ENCODE data around the gene CST3. TPM values are rescaled to one million over a fixed set of nuclear protein-coding genes. Genes with fewer than 3 reads are reported as not detected.

Gene CST3
- polyA plus RNA-seq, 2 of the 4 experiments (the other 2 are of a cell fraction) = 136 to 238 TPM

DNA sequence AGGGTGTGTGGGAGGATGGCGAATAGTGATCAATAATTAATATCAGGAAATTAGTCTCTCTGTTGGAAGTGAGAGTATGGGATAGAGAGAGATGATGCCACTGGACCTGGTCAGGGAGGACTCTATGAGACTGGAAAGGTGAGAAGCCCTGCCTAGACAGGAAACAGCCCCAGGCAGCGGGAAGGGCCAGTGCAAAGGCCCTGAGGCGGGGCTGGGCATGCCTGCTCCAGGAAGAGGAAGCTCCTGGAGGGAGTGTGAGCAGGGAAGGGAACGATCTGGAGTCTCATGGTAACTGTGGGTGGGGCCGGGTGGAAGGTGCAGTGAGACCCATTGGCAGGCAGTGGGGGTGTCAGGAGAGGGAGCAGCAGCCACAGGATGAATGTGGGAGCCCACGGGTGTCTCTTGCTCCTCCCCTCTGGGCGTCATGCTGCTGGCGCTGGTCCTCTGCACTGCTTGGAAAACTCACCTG lies 1.8 kb upstream of the CST3 start:
- TF ChIP-seq MAFK (IDR thresholded peaks at IDR 0.05; ENCODE audit: partially characterized antibody) (no peak), ZC3H11A (IDR thresholded peaks at IDR 0.05) (no peak), ZNF302 (CRISPR knock-in tag; IDR thresholded peaks at IDR 0.05) (no peak), HOXA7 (CRISPR knock-in tag; IDR thresholded peaks at IDR 0.05) (no peak), CEBPB (IDR thresholded peaks at IDR 0.05) (no peak), EP300 (IDR thresholded peaks at IDR 0.05) (no peak)
- TF ChIP-seq, protein P1, sequence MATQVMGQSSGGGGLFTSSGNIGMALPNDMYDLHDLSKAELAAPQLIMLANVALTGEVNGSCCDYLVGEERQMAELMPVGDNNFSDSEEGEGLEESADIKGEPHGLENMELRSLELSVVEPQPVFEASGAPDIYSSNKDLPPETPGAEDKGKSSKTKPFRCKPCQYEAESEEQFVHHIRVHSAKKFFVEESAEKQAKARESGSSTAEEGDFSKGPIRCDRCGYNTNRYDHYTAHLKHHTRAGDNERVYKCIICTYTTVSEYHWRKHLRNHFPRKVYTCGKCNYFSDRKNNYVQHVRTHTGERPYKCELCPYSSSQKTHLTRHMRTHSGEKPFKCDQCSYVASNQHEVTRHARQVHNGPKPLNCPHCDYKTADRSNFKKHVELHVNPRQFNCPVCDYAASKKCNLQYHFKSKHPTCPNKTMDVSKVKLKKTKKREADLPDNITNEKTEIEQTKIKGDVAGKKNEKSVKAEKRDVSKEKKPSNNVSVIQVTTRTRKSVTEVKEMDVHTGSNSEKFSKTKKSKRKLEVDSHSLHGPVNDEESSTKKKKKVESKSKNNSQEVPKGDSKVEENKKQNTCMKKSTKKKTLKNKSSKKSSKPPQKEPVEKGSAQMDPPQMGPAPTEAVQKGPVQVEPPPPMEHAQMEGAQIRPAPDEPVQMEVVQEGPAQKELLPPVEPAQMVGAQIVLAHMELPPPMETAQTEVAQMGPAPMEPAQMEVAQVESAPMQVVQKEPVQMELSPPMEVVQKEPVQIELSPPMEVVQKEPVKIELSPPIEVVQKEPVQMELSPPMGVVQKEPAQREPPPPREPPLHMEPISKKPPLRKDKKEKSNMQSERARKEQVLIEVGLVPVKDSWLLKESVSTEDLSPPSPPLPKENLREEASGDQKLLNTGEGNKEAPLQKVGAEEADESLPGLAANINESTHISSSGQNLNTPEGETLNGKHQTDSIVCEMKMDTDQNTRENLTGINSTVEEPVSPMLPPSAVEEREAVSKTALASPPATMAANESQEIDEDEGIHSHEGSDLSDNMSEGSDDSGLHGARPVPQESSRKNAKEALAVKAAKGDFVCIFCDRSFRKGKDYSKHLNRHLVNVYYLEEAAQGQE (IDR thresholded peaks at IDR 0.05) = no peak
- TF ChIP-seq, protein P2, sequence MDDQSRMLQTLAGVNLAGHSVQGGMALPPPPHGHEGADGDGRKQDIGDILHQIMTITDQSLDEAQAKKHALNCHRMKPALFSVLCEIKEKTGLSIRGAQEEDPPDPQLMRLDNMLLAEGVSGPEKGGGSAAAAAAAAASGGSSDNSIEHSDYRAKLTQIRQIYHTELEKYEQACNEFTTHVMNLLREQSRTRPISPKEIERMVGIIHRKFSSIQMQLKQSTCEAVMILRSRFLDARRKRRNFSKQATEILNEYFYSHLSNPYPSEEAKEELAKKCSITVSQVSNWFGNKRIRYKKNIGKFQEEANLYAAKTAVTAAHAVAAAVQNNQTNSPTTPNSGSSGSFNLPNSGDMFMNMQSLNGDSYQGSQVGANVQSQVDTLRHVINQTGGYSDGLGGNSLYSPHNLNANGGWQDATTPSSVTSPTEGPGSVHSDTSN (IDR thresholded peaks at IDR 0.05) = no peak
- no peak for ATAC-seq
- ChIA-PET POLR2A (no interaction called here), CTCF (interaction anchor here (0.9 to 1.0 kb wide), 2 partner anchors 9 to 29 kb away, joined by 3 to 5 read pairs; no protein-coding TSS in a partner anchor)
- WGBS (ENCODE audit: missing lambda C conversion rate) = 67% methylated on average over 8 of the region's 8 CpGs
- no peak for FAIRE-seq
- Histone ChIP-seq H3K27ac (no peak overlapping the region), H3K9me3 (no peaks in the 10 kb centered on the region), H3K4me3 (no peak overlapping the region), H3K4me1 (peaks cover 15% of the 10 kb centered on the region), H3K4me2 (no peak overlapping the region)
- no peak for DNase-seq (ENCODE audit: low read depth in 1 of 2, low spot score in 1 of 2)

DNA sequence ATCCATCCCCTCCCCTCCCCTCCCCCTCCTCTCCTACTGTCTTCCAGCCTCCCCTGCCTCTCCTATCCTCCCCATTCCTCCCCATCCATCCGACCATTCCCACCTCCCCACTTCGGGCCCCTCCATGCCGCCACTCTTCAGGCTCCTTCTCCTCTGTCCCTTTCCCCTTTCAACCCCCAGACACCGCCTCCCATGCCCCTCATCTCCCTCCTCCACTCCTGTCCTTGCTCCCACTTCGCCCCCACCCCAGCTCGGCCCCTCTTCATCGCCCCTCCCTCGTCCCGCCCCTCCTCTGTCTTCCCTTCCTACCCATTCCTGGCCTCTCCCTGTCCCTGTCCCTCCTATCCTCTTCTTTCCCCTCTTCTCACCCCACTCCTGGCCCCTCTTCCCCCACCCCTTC lies 554 bp upstream of the CST3 start:
- no peak for DNase-seq (ENCODE audit: low read depth in 1 of 2, low spot score in 1 of 2)
- peak overlapping the region; percentile 95; the same call in 2 of the 3 replicates for H3K4me3 ChIP-seq
- peak overlapping the region; percentile 94 to 99 for H3K27ac ChIP-seq
- no peaks in the 10 kb centered on the region for H3K9me3 ChIP-seq
- no peak for FAIRE-seq
- ATAC-seq = no peak
- CTCF ChIA-PET = interaction anchor here (1.0 kb wide), 2 partner anchors 11 to 196 kb away, joined by 3 read pairs; no protein-coding TSS in a partner anchor
- POLR2A ChIA-PET = interaction anchor here (0.6 to 2.0 kb wide), 7 partner anchors 9 to 277 kb away, joined by 3 to 19 read pairs (median 3); partner anchors contain the start of gene GZF1
- peak overlapping the region; percentile 90 for H3K4me2 ChIP-seq
- TF ChIP-seq, protein P3, sequence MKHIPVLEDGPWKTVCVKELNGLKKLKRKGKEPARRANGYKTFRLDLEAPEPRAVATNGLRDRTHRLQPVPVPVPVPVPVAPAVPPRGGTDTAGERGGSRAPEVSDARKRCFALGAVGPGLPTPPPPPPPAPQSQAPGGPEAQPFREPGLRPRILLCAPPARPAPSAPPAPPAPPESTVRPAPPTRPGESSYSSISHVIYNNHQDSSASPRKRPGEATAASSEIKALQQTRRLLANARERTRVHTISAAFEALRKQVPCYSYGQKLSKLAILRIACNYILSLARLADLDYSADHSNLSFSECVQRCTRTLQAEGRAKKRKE (CRISPR knock-in tag; IDR thresholded peaks at IDR 0.05; ENCODE audit: low read depth) = no peak
- TF ChIP-seq, protein P4, sequence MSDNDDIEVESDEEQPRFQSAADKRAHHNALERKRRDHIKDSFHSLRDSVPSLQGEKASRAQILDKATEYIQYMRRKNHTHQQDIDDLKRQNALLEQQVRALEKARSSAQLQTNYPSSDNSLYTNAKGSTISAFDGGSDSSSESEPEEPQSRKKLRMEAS (IDR thresholded peaks at IDR 0.05) = no peak
- TF ChIP-seq SREBF2 (IDR thresholded peaks at IDR 0.05) (no peak), NFE2L2 (conservative IDR thresholded peaks at IDR 0.05; ENCODE audit: low read length) (no peak), EHMT2 (IDR thresholded peaks at IDR 0.05; ENCODE audit: low read depth) (no peak), BHLHE40 (IDR thresholded peaks at IDR 0.05; ENCODE audit: low read depth, low read length) (no peak), ZNF302 (CRISPR knock-in tag; IDR thresholded peaks at IDR 0.05) (no peak), CBX2 (IDR thresholded peaks at IDR 0.05; ENCODE audit: borderline replicate concordance, low read depth) (no peak)
- TF ChIP-seq, protein P5, sequence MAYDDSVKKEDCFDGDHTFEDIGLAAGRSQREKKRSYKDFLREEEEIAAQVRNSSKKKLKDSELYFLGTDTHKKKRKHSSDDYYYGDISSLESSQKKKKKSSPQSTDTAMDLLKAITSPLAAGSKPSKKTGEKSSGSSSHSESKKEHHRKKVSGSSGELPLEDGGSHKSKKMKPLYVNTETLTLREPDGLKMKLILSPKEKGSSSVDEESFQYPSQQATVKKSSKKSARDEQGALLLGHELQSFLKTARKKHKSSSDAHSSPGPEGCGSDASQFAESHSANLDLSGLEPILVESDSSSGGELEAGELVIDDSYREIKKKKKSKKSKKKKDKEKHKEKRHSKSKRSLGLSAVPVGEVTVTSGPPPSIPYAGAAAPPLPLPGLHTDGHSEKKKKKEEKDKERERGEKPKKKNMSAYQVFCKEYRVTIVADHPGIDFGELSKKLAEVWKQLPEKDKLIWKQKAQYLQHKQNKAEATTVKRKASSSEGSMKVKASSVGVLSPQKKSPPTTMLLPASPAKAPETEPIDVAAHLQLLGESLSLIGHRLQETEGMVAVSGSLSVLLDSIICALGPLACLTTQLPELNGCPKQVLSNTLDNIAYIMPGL (CRISPR knock-in tag; IDR thresholded peaks at IDR 0.05; ENCODE audit: borderline replicate concordance) = no peak
- peaks cover 15% of the 10 kb centered on the region for H3K4me1 ChIP-seq
- 46% methylated on average over 7 of the region's 9 CpGs for WGBS (ENCODE audit: missing lambda C conversion rate)
